GM18505 (cell line): Measurements from ENCODE around the gene KPRP.

Experiments
- ATAC-seq: cut with Tn5 transposase; IDR thresholded peaks from one replicate; pipeline ENCODE4 v1.9.1; 2021; ENCODE audit not compliant: unreplicated experiment
- POLR2A ChIP-seq: IDR thresholded peaks from 4 replicates; pipeline ENCODE4 v1.6.1; 2011; ENCODE audit warnings: borderline replicate concordance; ENCODE audit not compliant: insufficient read depth, insufficient read length; ENCODE audit errors: extremely low read depth

KPRP gene

DNA sequence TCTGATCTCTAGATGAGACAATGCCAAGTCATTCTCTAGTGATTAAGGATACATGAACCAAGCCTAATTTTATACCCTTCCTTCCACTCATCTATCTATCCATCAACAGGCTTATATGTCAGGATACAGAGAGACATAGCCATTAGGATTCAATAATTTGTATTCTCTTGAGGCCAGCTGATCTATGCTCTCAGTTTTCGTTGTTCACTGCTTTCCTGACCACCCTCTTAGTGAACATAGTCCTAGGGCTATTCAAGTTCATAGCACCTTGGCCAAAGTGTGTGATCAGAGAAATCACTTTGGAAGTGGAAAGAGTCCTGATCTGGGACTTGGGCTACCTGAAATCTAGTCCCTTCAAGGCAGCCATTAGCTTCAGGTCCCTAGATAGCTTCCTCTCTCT, 4.2 kb upstream of the KPRP start:
- no peak for ATAC-seq
- TF ChIP-seq POLR2A, result no peak

DNA sequence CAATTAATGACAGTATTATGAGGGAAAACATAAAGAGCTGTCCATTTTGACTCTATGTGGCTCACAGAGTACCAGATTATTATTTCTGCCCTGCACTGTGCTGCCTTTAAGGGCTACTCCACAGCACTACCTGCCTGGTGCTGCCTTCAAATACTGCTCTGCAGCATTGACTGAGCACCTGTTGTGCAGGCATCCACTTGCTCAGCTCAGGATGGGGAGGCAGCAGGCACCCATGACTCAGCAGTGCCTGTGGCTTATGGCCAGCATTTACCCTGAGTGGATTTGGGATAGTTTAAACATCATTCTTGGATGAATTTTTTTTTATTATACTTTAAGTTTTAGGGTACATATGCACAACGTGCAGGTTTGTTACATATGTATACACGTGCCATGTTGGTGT, 953 bp upstream of the KPRP start:
- ATAC-seq, result no peak
- TF ChIP-seq POLR2A, result no peak

DNA sequence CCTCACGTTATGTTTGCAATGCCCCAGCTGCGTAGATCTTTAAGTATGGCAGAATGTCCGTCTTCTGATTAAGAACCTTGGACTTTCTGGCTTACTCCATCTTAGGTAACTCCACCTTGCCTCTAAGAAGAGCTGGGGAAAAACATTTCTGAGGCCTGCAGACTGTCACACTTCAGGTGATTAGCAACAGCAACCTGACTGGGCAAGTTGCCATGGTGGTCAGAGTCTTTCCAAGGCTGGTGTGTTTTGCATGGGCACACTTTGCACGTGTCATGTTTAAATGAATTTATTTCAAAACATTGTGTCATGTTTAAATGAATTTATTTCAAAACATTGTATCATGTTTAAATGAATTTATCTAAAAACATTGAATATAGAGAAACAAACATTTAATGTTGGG, 811 bp downstream of the KPRP start:
- ATAC-seq, result no peak
- no peak for TF ChIP-seq POLR2A

DNA sequence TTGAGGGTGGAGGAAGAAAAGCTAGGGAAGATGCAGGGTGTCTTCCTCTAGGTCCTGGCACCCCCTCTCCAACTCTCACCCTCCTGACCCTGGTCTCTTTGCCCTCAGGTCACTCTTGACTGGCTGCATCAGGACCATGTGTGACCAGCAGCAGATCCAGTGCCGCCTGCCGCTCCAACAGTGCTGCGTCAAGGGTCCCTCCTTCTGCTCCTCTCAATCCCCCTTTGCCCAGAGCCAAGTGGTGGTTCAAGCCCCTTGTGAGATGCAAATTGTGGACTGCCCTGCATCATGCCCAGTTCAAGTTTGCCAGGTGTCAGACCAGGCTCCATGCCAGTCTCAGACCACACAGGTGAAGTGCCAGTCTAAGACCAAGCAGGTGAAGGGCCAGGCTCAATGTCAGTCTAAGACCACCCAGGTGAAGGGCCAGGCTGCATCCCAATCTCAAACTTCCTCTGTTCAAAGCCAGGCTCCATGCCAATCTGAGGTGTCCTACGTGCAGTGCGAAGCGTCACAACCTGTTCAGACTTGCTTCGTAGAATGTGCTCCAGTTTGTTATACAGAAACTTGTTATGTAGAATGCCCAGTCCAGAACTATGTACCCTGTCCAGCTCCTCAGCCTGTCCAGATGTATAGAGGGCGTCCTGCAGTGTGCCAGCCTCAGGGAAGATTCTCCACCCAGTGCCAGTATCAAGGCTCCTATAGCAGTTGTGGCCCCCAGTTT, 1.8 kb downstream of the KPRP start:
- no peak for TF ChIP-seq POLR2A
- no peak for ATAC-seq

DNA sequence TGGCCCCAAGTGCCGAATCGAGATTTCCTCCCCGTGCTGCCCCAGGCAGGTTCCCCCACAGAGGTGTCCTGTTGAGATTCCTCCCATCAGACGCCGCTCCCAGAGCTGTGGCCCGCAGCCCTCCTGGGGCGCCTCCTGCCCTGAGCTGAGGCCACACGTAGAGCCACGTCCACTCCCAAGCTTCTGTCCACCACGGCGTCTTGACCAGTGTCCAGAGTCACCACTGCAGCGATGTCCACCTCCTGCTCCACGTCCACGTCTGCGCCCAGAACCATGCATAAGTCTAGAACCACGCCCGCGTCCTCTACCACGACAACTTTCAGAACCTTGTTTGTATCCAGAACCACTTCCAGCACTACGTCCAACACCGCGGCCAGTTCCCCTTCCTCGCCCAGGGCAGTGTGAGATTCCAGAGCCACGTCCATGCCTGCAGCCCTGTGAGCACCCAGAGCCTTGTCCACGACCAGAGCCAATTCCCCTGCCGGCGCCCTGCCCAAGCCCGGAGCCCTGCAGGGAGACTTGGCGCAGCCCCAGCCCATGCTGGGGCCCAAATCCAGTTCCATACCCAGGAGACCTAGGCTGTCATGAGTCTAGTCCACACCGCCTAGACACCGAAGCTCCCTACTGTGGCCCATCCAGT, 2.8 kb downstream of the KPRP start:
- ATAC-seq, result no peak
- no peak for TF ChIP-seq POLR2A

DNA sequence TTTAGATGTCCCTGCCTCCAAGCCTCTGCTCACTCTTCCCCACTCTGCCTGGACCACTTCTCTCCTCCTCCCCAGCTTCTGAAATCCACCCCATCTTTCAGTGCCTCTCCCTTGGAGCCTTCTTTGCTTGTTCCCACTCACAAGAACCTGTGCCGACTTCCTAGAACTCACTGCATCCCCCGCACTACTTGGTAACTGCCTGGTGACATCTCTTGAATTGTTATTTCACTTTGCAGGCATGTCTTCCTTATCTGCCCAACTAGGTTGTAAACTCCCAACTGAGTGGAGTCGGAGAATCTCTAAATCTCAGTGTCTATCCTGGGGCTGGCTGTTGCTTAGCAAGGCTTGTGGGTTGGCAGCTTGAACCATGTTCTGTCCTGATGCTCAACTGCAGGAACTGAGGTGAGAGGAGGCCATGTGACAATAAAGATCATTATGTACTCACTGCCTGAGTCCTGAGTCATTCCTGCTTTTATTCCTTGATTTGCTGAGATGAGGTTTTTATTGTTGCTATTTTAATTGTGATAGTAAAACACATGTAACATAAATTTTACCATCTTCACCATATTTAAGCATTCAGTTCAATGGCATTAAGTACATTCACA, 3.9 kb downstream of the KPRP start:
- TF ChIP-seq POLR2A, result no peak
- ATAC-seq, result no peak

DNA sequence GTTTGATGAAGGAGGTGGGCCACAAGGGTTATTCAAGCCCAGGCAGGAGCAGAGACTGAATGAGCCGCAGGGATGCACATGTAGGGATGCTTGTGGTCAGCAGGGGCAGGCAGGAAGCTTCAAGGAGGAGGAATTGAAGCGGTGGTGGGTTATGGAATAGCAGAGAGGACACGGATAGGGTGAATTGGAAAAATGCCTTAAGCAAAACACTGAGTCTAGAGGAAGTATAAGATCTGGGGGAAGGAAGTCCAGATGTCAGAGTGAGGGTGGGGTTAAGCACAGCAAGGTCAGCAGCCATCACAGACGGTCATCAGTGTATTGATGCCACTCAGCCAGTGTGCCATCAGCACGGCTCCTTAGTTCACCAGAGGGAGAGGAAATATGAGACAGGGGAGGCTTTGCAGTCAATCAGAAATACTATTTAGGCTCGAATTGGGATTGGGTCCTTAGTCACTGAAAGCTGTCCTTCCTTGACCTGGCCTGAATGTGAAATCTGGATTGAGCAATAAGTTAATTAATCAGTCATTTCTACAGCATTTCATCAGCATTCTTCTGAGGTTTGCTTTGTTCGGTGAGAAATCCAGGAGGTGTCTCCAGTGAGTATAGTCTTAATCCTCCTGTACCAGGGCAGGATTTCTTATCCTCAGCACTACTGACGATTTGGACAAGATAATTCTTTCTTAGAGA, 11.2 kb downstream of the KPRP start:
- TF ChIP-seq POLR2A, result no peak
- ATAC-seq, result no peak

DNA sequence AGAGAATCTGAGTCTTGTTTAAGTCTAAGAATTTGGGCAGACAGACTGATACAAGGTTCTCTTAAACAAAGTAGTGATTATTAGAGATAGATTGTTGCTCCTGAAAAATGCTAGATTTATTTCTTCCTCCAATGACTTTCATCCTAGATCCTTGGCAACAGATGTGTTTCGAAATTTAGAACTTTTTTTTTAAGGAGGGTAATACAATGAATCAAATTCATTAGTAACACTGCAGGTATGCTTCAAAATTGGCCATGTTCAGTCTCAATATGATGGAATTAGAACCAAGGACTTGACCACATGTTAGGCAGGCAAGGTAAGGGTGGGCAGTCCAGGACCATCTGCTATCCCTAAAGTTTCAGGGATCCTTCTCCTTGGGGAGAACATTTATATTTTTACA, 12.6 kb downstream of the KPRP start:
- TF ChIP-seq POLR2A, result no peak
- no peak for ATAC-seq

DNA sequence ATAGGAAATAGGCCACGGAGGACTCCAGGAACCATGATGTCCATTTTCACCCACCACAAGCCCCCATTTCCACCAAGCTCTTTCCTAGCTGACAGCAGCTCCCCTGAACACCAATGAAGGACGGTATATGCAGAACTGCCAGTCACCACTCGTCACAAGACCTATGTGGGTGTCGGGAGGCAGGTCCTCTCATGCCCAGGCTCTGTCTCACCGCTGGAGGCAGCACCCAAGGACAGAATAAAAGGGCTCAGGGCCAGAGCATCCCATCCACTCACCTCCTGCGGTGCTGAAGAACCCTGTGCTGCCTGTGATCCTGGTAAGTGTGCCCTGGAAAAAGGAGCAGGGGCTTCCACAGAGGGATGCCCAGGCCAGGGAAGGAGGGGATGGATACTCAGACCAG, 17.1 kb downstream of the KPRP start, which contains the start of gene LCE1F:
Gene LCE1F (plus strand): TSS at position 266 of the 400 bp plus-strand sequence. CDS start 1,232 bp downstream, outside the sequence.
- ATAC-seq, result no peak

DNA sequence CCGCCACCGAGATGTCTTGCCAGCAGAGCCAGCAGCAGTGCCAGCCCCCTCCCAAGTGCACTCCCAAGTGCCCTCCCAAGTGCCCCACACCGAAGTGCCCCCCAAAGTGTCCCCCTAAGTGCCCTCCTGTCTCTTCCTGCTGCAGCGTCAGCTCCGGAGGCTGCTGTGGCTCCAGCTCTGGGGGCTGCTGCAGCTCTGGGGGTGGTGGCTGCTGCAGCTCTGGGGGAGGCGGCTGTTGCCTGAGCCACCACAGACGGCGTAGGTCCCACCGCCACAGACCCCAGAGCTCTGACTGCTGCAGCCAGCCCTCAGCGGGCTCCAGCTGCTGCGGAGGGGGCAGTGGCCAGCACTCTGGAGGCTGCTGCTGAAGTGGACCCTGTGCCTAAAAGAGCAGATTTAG, 18.5 kb downstream of the KPRP start:
- TF ChIP-seq POLR2A, result no peak
- no peak for ATAC-seq

More for the DNA sequence above, 17.1 kb downstream of the KPRP start, which contains the start of gene LCE1F:
- no peak for TF ChIP-seq POLR2A

DNA sequence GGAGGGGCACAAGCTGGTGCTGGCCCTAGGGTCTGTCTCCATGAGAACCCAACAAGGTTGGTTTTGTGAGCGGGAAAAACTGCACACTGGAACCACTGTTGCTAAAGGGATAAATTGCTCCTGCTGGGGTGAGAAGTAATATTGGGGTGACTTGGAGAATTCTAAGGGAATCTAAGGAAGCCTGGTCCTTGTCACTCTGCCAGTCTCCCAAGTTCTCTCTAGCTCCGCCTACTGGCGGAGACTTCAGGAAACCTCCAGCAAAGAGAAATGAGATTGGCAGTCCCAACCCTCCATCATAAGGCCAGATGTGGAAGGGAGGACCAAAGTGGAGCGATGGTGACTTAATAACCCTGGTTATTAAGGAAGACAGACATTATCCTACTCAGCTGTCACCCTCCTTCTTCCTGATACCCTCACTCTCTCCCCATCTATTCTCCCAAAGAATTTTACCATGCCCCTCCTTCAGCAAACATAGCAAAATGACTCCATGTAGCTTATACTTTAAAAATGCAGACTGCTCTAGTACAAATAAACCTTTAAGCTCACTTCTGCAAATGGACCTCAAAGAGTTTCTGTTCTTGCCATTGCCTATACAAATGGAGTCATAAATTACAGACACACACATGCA, 19.8 kb downstream of the KPRP start:
- ATAC-seq, result no peak

DNA sequence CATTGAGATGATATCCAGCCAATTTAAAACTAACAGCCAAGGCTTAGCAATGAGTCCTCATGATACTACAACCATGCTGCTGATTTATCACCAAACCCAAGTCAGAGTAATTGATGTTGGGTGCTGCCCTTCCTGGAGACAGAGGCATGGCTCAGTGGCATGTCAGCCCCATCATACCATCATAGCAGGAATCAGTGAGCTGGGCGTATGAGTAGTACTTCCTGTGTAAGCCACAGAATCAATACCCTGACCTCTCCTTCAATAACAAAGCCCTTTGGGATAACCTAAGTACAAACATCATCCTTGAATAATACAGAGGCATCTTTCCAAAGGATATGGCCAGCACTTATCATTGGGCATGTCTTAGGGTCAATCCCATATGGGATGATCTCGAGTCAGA, 25.3 kb downstream of the KPRP start:
- TF ChIP-seq POLR2A, result no peak
- no peak for ATAC-seq

More for the DNA sequence above, 19.8 kb downstream of the KPRP start:
- TF ChIP-seq POLR2A, result no peak

DNA sequence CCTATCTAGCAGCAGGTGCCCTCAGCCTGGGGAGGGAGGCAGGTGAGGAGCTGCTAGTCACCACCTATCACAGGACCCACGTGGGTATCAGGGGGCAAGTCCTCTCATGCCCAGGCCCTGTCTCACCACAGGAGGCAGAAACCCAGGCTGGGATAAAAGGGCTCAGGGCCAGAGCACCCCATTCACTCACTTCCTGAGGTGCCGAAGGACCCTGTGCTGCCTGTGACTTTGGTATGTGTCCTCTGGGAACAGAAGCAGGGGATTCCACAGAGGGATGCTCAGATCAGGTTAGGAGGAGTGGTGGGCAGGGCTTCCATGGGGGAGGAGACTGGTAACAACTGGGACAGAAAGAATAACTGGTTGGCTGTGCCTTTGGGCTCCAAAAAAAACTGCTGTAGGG, 28.3 kb downstream of the KPRP start, which contains the start of gene LCE1E:
Gene LCE1E (plus strand): TSS at position 181 of the 400 bp plus-strand sequence. CDS start 1,043 bp downstream, outside the sequence.
- no peak for TF ChIP-seq POLR2A
- no peak for ATAC-seq
